Measurements from ENCODE around the gene KLHL2. TPM values are rescaled to one million over a fixed set of nuclear protein-coding genes. Genes with fewer than 3 reads are reported as not detected.
"Not testable (repeated sequence)": the region's sequence is repeated elsewhere in the genome, so short reads cannot be mapped to it uniquely, and the experiment has no call there.

The KLHL2 gene
- total RNA-seq, 2 experiments from 2014 or later = 23.7 to 28.0 TPM

GRCh38 chr4:165212647-165213046 is 5.3 kb downstream of the KLHL2 start:
- H3K4me3 Mint-ChIP-seq, H3K9me3 Mint-ChIP-seq, H3K27ac Mint-ChIP-seq, H3K36me3 Mint-ChIP-seq, DNase-seq, H3K27me3 Mint-ChIP-seq: not testable (repeated sequence)
- H3K4me1 Mint-ChIP-seq = peaks cover 78% of the 10 kb centered on the region

GRCh38 chr4:165213404-165213803 is 6.0 kb downstream of the KLHL2 start:
- not testable (repeated sequence) for H3K4me3 Mint-ChIP-seq, H3K27me3 Mint-ChIP-seq, H3K9me3 Mint-ChIP-seq, H3K27ac Mint-ChIP-seq, DNase-seq
- Mint-ChIP-seq H3K36me3 (peaks cover 15% of the 10 kb centered on the region), H3K4me1 (peaks cover 82% of the 10 kb centered on the region)

- H3K36me3 Mint-ChIP-seq = peaks cover 14% of the 10 kb centered on the region
- H3K27me3 Mint-ChIP-seq, H3K4me3 Mint-ChIP-seq, DNase-seq, H3K9me3 Mint-ChIP-seq: not testable (repeated sequence)
- peak overlapping the region; percentile 57 for H3K27ac Mint-ChIP-seq
- peaks cover 78% of the 10 kb centered on the region for H3K4me1 Mint-ChIP-seq
Observed at GRCh38 chr4:165213991-165214709, 6.8 kb downstream of the KLHL2 start.

- Mint-ChIP-seq H3K27ac (peak overlapping the region; percentile 87), H3K4me1 (peaks cover 69% of the 10 kb centered on the region), H3K36me3 (peaks cover 18% of the 10 kb centered on the region), H3K4me3 (peak overlapping the region; percentile 48)
- not testable (repeated sequence) for H3K9me3 Mint-ChIP-seq, H3K27me3 Mint-ChIP-seq
- DNase-seq = peak; percentile 59
Observed at GRCh38 chr4:165215034-165215751, 7.8 kb downstream of the KLHL2 start.

GRCh38 chr4:165215761-165216487 is 8.6 kb downstream of the KLHL2 start:
- H3K27ac Mint-ChIP-seq = peak overlapping the region; percentile 87
- not testable (repeated sequence) for H3K27me3 Mint-ChIP-seq, H3K9me3 Mint-ChIP-seq, DNase-seq
- peak overlapping the region; percentile 48 for H3K4me3 Mint-ChIP-seq
- H3K36me3 Mint-ChIP-seq = peaks cover 18% of the 10 kb centered on the region
- peaks cover 64% of the 10 kb centered on the region for H3K4me1 Mint-ChIP-seq

GRCh38 chr4:165217325-165217724 is 10.0 kb downstream of the KLHL2 start:
- no peak for DNase-seq
- Mint-ChIP-seq H3K4me1 (peaks cover 67% of the 10 kb centered on the region), H3K9me3 (no peaks in the 10 kb centered on the region), H3K27ac (peak overlapping the region; percentile 35), H3K4me3 (no peak overlapping the region), H3K27me3 (no peaks in the 10 kb centered on the region), H3K36me3 (peaks cover 28% of the 10 kb centered on the region)

GRCh38 chr4:165221306-165221705 is 13.9 kb downstream of the KLHL2 start:
- not testable (repeated sequence) for H3K27ac Mint-ChIP-seq, DNase-seq, H3K9me3 Mint-ChIP-seq, H3K4me3 Mint-ChIP-seq, H3K27me3 Mint-ChIP-seq
- Mint-ChIP-seq H3K4me1 (peaks cover 48% of the 10 kb centered on the region), H3K36me3 (peaks cover 40% of the 10 kb centered on the region)

GRCh38 chr4:165221993-165222650 is 14.8 kb downstream of the KLHL2 start:
- Mint-ChIP-seq H3K27ac (peak overlapping the region; percentile 85), H3K4me1 (peaks cover 40% of the 10 kb centered on the region), H3K36me3 (peaks cover 41% of the 10 kb centered on the region)
- not testable (repeated sequence) for H3K27me3 Mint-ChIP-seq, H3K9me3 Mint-ChIP-seq, DNase-seq, H3K4me3 Mint-ChIP-seq

- peak overlapping the region; percentile 85 for H3K27ac Mint-ChIP-seq
Observed at GRCh38 chr4:165222651-165222994, 15.3 kb downstream of the KLHL2 start.

GRCh38 chr4:165227401-165227800 is 20.0 kb downstream of the KLHL2 start:
- Mint-ChIP-seq H3K36me3 (peaks cover 52% of the 10 kb centered on the region), H3K4me1 (peaks cover 34% of the 10 kb centered on the region)
- not testable (repeated sequence) for H3K27ac Mint-ChIP-seq, DNase-seq, H3K4me3 Mint-ChIP-seq, H3K27me3 Mint-ChIP-seq, H3K9me3 Mint-ChIP-seq

More at GRCh38 chr4:165222651-165222994, 15.3 kb downstream of the KLHL2 start:
- peaks cover 35% of the 10 kb centered on the region for H3K4me1 Mint-ChIP-seq
- no peaks in the 10 kb centered on the region for H3K27me3 Mint-ChIP-seq
- peak overlapping the region; percentile 41 for H3K4me3 Mint-ChIP-seq
- H3K36me3 Mint-ChIP-seq = peaks cover 42% of the 10 kb centered on the region
- H3K9me3 Mint-ChIP-seq = no peaks in the 10 kb centered on the region
- no peak for DNase-seq

GRCh38 chr4:165229490-165230200 is 22.3 kb downstream of the KLHL2 start:
- Mint-ChIP-seq H3K36me3 (peaks cover 50% of the 10 kb centered on the region), H3K4me1 (peaks cover 35% of the 10 kb centered on the region), H3K27ac (peak overlapping the region; percentile 13)
- H3K27me3 Mint-ChIP-seq, H3K4me3 Mint-ChIP-seq, H3K9me3 Mint-ChIP-seq, DNase-seq: not testable (repeated sequence)

GRCh38 chr4:165232623-165233433 is 25.5 kb downstream of the KLHL2 start:
- not testable (repeated sequence) for H3K27me3 Mint-ChIP-seq
- peak overlapping the region; percentile 40 for H3K4me3 Mint-ChIP-seq

GRCh38 chr4:165234766-165235165 is 27.4 kb downstream of the KLHL2 start:
- no peaks in the 10 kb centered on the region for H3K9me3 Mint-ChIP-seq
- no peak overlapping the region for H3K4me3 Mint-ChIP-seq
- no peaks in the 10 kb centered on the region for H3K27me3 Mint-ChIP-seq
- no peak overlapping the region for H3K27ac Mint-ChIP-seq
- DNase-seq = no peak
- H3K36me3 Mint-ChIP-seq = peaks cover 44% of the 10 kb centered on the region
- peaks cover 27% of the 10 kb centered on the region for H3K4me1 Mint-ChIP-seq

More at GRCh38 chr4:165232623-165233433, 25.5 kb downstream of the KLHL2 start:
- H3K9me3 Mint-ChIP-seq, DNase-seq: not testable (repeated sequence)
- Mint-ChIP-seq H3K27ac (peak overlapping the region; percentile 89), H3K36me3 (peaks cover 47% of the 10 kb centered on the region), H3K4me1 (peaks cover 35% of the 10 kb centered on the region)

- peaks cover 39% of the 10 kb centered on the region for H3K36me3 Mint-ChIP-seq
- DNase-seq, H3K4me3 Mint-ChIP-seq, H3K27ac Mint-ChIP-seq, H3K27me3 Mint-ChIP-seq, H3K9me3 Mint-ChIP-seq: not testable (repeated sequence)
- H3K4me1 Mint-ChIP-seq = peaks cover 23% of the 10 kb centered on the region
Observed at GRCh38 chr4:165236852-165237251, 29.5 kb downstream of the KLHL2 start.
